ENCODE measurements around the gene PTH. TPM values are rescaled to one million over a fixed set of nuclear protein-coding genes. Genes with fewer than 3 reads are reported as not detected.

The PTH gene
- total RNA-seq = 1.4 TPM in 1 of 2 replicates, not detected in the other
- polyA plus RNA-seq = not detected in 2 replicates

GRCh38 chr11:13495929-13496328 lies at the start of gene PTH:
PTH (minus strand) TSS chr11:13495997; CDS start chr11:13492855, 3,142 bp downstream.
- Histone ChIP-seq H2AFZ (no peak within 1 kb of the TSS), H3K4me3 (no peak within 1 kb of the TSS), H3K4me1 (ENCODE audit: insufficient read depth) (no peaks in the 10 kb centered on the region), H3K36me3 (replicated peaks; ENCODE audit: insufficient read depth, low read depth) (no peaks in the 10 kb centered on the region), H4K20me1 (ENCODE audit: insufficient read depth, poor library complexity, severe bottlenecking) (no peaks in the 10 kb centered on the region), H3K79me2 (no peaks in the 10 kb centered on the region), H3K9me3 (ENCODE audit: low read depth) (no peaks in the 10 kb centered on the region), H3K4me2 (no peak within 1 kb of the TSS), H3K27me3 (no peaks in the 10 kb centered on the region), H3K9me2 (replicated peaks; ENCODE audit: insufficient read depth) (no peaks in the 10 kb centered on the region), H3K27ac (no peak within 1 kb of the TSS)
- no peak for DNase-seq (ENCODE audit: low spot score)
- TF ChIP-seq CTCF (IDR thresholded peaks at IDR 0.05; ENCODE audit: poor library complexity) = no peak
- TF ChIP-seq EZH2phosphoT487 (IDR thresholded peaks at IDR 0.05; ENCODE audit: low read depth, severe bottlenecking, unreplicated experiment) = no peak
- TF ChIP-seq EZH2 (IDR thresholded peaks at IDR 0.05; ENCODE audit: borderline replicate concordance) = no peak
- WGBS (ENCODE audit: low lambda C conversion rate, missing lambda C conversion rate) = 86% methylated on average over 3 of the region's 3 CpGs

GRCh38 chr11:13538044-13538443 lies 42.2 kb upstream of the PTH start:
- TF ChIP-seq EZH2 (IDR thresholded peaks at IDR 0.05; ENCODE audit: borderline replicate concordance) (no peak), CTCF (IDR thresholded peaks at IDR 0.05; ENCODE audit: poor library complexity) (no peak), EZH2phosphoT487 (IDR thresholded peaks at IDR 0.05; ENCODE audit: low read depth, severe bottlenecking, unreplicated experiment) (no peak)
- no peaks in the 10 kb centered on the region for H3K27me3 ChIP-seq
- H3K4me1 ChIP-seq (ENCODE audit: insufficient read depth) = no peaks in the 10 kb centered on the region
- WGBS (ENCODE audit: low lambda C conversion rate, missing lambda C conversion rate) = 73% methylated on average over 1 of the region's 1 CpG
- H2AFZ ChIP-seq = no peak overlapping the region
- no peak overlapping the region for H3K27ac ChIP-seq
- no peak overlapping the region for H3K4me2 ChIP-seq
- H3K9me2 ChIP-seq (replicated peaks; ENCODE audit: insufficient read depth) = no peaks in the 10 kb centered on the region
- H3K36me3 ChIP-seq (replicated peaks; ENCODE audit: insufficient read depth, low read depth) = no peaks in the 10 kb centered on the region
- no peak for DNase-seq (ENCODE audit: low spot score)
- H4K20me1 ChIP-seq (ENCODE audit: insufficient read depth, poor library complexity, severe bottlenecking) = no peaks in the 10 kb centered on the region
- H3K79me2 ChIP-seq = no peaks in the 10 kb centered on the region
- no peak overlapping the region for H3K4me3 ChIP-seq
- no peaks in the 10 kb centered on the region for H3K9me3 ChIP-seq (ENCODE audit: low read depth)

- H3K4me2 ChIP-seq = no peak overlapping the region
- WGBS (ENCODE audit: low lambda C conversion rate, missing lambda C conversion rate) = 71% methylated on average over 2 of the region's 2 CpGs
Observed at GRCh38 chr11:13535819-13536218, 40.0 kb upstream of the PTH start.

More at GRCh38 chr11:13535819-13536218, 40.0 kb upstream of the PTH start:
- no peak overlapping the region for H3K4me3 ChIP-seq
- no peak for TF ChIP-seq EZH2 (IDR thresholded peaks at IDR 0.05; ENCODE audit: borderline replicate concordance)
- no peak for TF ChIP-seq EZH2phosphoT487 (IDR thresholded peaks at IDR 0.05; ENCODE audit: low read depth, severe bottlenecking, unreplicated experiment)
- TF ChIP-seq CTCF (IDR thresholded peaks at IDR 0.05; ENCODE audit: poor library complexity) = no peak
- no peaks in the 10 kb centered on the region for H3K4me1 ChIP-seq (ENCODE audit: insufficient read depth)
- no peak for DNase-seq (ENCODE audit: low spot score)
- no peaks in the 10 kb centered on the region for H3K9me2 ChIP-seq (replicated peaks; ENCODE audit: insufficient read depth)
- H2AFZ ChIP-seq = no peak overlapping the region
- no peaks in the 10 kb centered on the region for H3K27me3 ChIP-seq
- no peaks in the 10 kb centered on the region for H4K20me1 ChIP-seq (ENCODE audit: insufficient read depth, poor library complexity, severe bottlenecking)
- H3K9me3 ChIP-seq (ENCODE audit: low read depth) = no peaks in the 10 kb centered on the region
- H3K36me3 ChIP-seq (replicated peaks; ENCODE audit: insufficient read depth, low read depth) = no peaks in the 10 kb centered on the region
- H3K79me2 ChIP-seq = no peaks in the 10 kb centered on the region
- H3K27ac ChIP-seq = no peak overlapping the region

All from hepatocyte (in vitro differentiated cells).